ENCODE results near the gene ST3GAL4. TPM values are rescaled to one million over a fixed set of nuclear protein-coding genes. Genes with fewer than 3 reads are reported as not detected.
"Not testable (repeated sequence)": the region's sequence is repeated elsewhere in the genome, so short reads cannot be mapped to it uniquely, and the experiment has no call there.

The ST3GAL4 gene
- total RNA-seq, 1 experiment from 2014 or later, result 13.1 TPM

DNA sequence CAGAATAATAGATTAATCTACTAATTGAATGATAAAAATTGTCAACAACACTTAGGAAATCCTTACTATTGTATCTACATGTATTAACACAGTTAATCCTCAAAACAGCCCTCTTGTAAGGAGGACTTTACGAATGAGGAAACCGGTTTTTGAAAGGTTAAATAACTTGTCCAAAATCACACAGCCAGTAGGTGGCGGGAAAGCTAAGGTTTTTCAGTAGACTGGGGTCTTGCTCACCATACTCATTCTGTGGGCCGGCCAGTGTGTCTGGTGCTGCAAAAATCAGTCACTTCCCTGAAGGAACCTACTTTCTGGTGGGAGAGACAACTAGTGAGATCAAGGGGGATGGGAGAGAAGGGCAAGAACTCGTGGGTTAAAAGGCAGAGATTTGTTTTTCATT is 47.8 kb upstream of the ST3GAL4 start:
- RAD21 ChIA-PET (ENCODE audit: low non-redundant PET in 1 of 2, low total read pairs in 2 of 2, uncharacterized antibody in 2 of 2, unreplicated experiment in 2 of 2), result no interaction called here
- H3K9me3 ChIP-seq (ENCODE audit: control insufficient read depth in 1 of 2, insufficient read depth in 1 of 2, low read depth in 1 of 2, low read length in 2 of 2), result no peaks in the 10 kb centered on the region
- BruUV-seq (replicated peaks), result no TSS peak
- intact Hi-C loops (cut with micrococcal nuclease), result no loop called here
- no peak for DNase-seq (ENCODE audit: low read depth, low spot score)
- no peak overlapping the region for H2AFZ ChIP-seq (ENCODE audit: low read depth, low read length, poor library complexity, severe bottlenecking)
- TF ChIP-seq EGR1 (IDR thresholded peaks at IDR 0.05; ENCODE audit: low read depth) (no peak), CTCF (IDR thresholded peaks at IDR 0.05 in 2 of 3, conservative IDR thresholded peaks at IDR 0.05 in 1 of 3; ENCODE audit: borderline replicate concordance in 1 of 3, insufficient read depth in 1 of 3, low read depth in 2 of 3, low read length in 2 of 3) (peak; percentile 17 to 48 (median 26); a peak in 4 of 6 replicates), SIN3A (IDR thresholded peaks at IDR 0.05; ENCODE audit: low read depth) (no peak), EZH2 (IDR thresholded peaks at IDR 0.05) (no peak), RAD21 (IDR thresholded peaks at IDR 0.05; ENCODE audit: low read depth) (peak; percentile 62)
- no peak overlapping the region for H3K9ac ChIP-seq (ENCODE audit: low read length)
- no peaks in the 10 kb centered on the region for H3K9me2 ChIP-seq (ENCODE audit: insufficient read depth)
- no peak overlapping the region for H3K4me3 ChIP-seq (replicated peaks in 1 of 2; ENCODE audit: low read depth in 1 of 2, low read length in 2 of 2)
- H3K79me2 ChIP-seq (ENCODE audit: insufficient read depth, low read length), result peaks cover 9% of the 10 kb centered on the region
- POLR2A ChIA-PET, result no interaction called here
- H3K36me3 ChIP-seq (ENCODE audit: control insufficient read depth in 1 of 2, insufficient read depth in 2 of 2, low read length in 2 of 2), result no peaks in the 10 kb centered on the region
- ATAC-seq, result no peak
- no peak overlapping the region for H3K27ac ChIP-seq (ENCODE audit: low read depth, low read length)
- no peaks in the 10 kb centered on the region for H4K20me1 ChIP-seq (ENCODE audit: insufficient read depth)
- H3K27me3 ChIP-seq (ENCODE audit: insufficient read depth, low read length), result no peaks in the 10 kb centered on the region
- peaks cover 9 to 19% of the 10 kb centered on the region in 2 experiments; a peak in 2 of 4 replicates for H3K4me1 ChIP-seq (ENCODE audit: control insufficient read depth in 1 of 2, insufficient read depth in 2 of 2, low read length in 2 of 2)
- CTCF ChIA-PET, result interaction anchor here (5.9 kb wide), 1 partner anchor 173 kb away, joined by 74 read pairs; no protein-coding TSS in a partner anchor
- H3K4me2 ChIP-seq (ENCODE audit: low read length), result no peak overlapping the region

DNA sequence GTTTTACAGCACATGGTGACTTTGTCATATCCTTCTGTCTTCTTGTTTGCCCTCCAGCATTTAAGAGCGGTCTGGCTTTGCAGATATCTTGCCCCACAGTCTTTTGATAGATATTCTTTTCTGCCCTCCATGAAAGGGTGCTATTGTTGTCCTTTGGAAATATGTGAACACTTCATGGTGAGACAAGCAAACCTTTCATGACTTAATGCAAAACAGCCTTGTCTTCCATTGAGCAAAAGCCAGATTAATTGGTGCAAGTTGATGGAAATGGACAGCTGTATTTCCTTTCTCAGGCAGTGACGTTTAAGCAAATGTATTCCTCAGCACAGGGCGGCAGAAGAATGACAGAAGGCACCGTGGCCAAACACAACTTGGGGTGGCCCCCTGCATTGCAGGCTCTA is 47.2 kb upstream of the ST3GAL4 start:
- Histone ChIP-seq H2AFZ (ENCODE audit: low read depth, low read length, poor library complexity, severe bottlenecking) (no peak overlapping the region), H3K36me3 (ENCODE audit: control insufficient read depth in 1 of 2, insufficient read depth in 2 of 2, low read length in 2 of 2) (no peaks in the 10 kb centered on the region), H3K9me2 (ENCODE audit: insufficient read depth) (no peaks in the 10 kb centered on the region), H3K79me2 (ENCODE audit: insufficient read depth, low read length) (peaks cover 5% of the 10 kb centered on the region; the same call in 1 of the 2 replicates), H3K9me3 (ENCODE audit: control insufficient read depth in 1 of 2, insufficient read depth in 1 of 2, low read depth in 1 of 2, low read length in 2 of 2) (no peaks in the 10 kb centered on the region), H3K27me3 (ENCODE audit: insufficient read depth, low read length) (no peaks in the 10 kb centered on the region), H3K4me2 (ENCODE audit: low read length) (no peak overlapping the region), H3K4me1 (ENCODE audit: control insufficient read depth in 1 of 2, insufficient read depth in 2 of 2, low read length in 2 of 2) (peaks cover 4 to 13% of the 10 kb centered on the region in 2 experiments; a peak in 2 of 4 replicates), H3K27ac (ENCODE audit: low read depth, low read length) (no peak overlapping the region), H3K9ac (ENCODE audit: low read length) (no peak overlapping the region), H4K20me1 (ENCODE audit: insufficient read depth) (no peaks in the 10 kb centered on the region), H3K4me3 (replicated peaks in 1 of 2; ENCODE audit: low read depth in 1 of 2, low read length in 2 of 2) (no peak overlapping the region)
- POLR2A ChIA-PET, result no interaction called here
- no peak for TF ChIP-seq EGR1 (IDR thresholded peaks at IDR 0.05; ENCODE audit: low read depth)
- TF ChIP-seq ZNF274 (IDR thresholded peaks at IDR 0.05; ENCODE audit: low read depth, low read length), result no peak
- ATAC-seq, result no peak
- BruUV-seq (replicated peaks), result no TSS peak
- CTCF ChIA-PET, result interaction anchor here (5.9 kb wide), 1 partner anchor 172 kb away, joined by 74 read pairs; no protein-coding TSS in a partner anchor
- RAD21 ChIA-PET (ENCODE audit: low non-redundant PET in 1 of 2, low total read pairs in 2 of 2, uncharacterized antibody in 2 of 2, unreplicated experiment in 2 of 2), result no interaction called here
- DNase-seq (ENCODE audit: low read depth, low spot score), result no peak
- intact Hi-C loops (cut with micrococcal nuclease), result no loop called here

- ATAC-seq; BruUV-seq (replicated peaks); H3K4me1 ChIP-seq (ENCODE audit: control insufficient read depth in 1 of 2, insufficient read depth in 2 of 2, low read length in 2 of 2); H2AFZ ChIP-seq (ENCODE audit: low read depth, low read length, poor library complexity, severe bottlenecking); POLR2A ChIA-PET; DNase-seq (ENCODE audit: low read depth, low spot score); H3K9ac ChIP-seq (ENCODE audit: low read length); H3K9me3 ChIP-seq (ENCODE audit: control insufficient read depth in 1 of 2, insufficient read depth in 1 of 2, low read depth in 1 of 2, low read length in 2 of 2); H3K4me2 ChIP-seq (ENCODE audit: low read length); H3K79me2 ChIP-seq (ENCODE audit: insufficient read depth, low read length); H3K9me2 ChIP-seq (ENCODE audit: insufficient read depth); H3K27ac ChIP-seq (ENCODE audit: low read depth, low read length); RAD21 ChIA-PET (ENCODE audit: low non-redundant PET in 1 of 2, low total read pairs in 2 of 2, uncharacterized antibody in 2 of 2, unreplicated experiment in 2 of 2); H3K27me3 ChIP-seq (ENCODE audit: insufficient read depth, low read length); H3K4me3 ChIP-seq (replicated peaks in 1 of 2; ENCODE audit: low read depth in 1 of 2, low read length in 2 of 2); H3K36me3 ChIP-seq (ENCODE audit: control insufficient read depth in 1 of 2, insufficient read depth in 2 of 2, low read length in 2 of 2); intact Hi-C loops (cut with micrococcal nuclease); H4K20me1 ChIP-seq (ENCODE audit: insufficient read depth): not testable (repeated sequence)
- CTCF ChIA-PET, result interaction anchor here (5.9 kb wide), 1 partner anchor 172 kb away, joined by 74 read pairs; no protein-coding TSS in a partner anchor
These were observed 46.7 kb upstream of the ST3GAL4 start for GRCh38 chr11:126308771-126309170.

All from HCT116 (cell line).